RCC 7860 (cell line): ENCODE measurements around the gene TSPAN18.

Experiments used
- DNase-seq: peaks from one replicate; pipeline ENCODE4 v3.0.0-alpha.2; 2015; ENCODE audit warnings: low spot score
- FAIRE-seq: peaks from 2 replicates; lab custom pipeline; 2012; peaks lifted over from hg19 to GRCh38; lab: Jason Lieb, UNC

The TSPAN18 gene

DNA sequence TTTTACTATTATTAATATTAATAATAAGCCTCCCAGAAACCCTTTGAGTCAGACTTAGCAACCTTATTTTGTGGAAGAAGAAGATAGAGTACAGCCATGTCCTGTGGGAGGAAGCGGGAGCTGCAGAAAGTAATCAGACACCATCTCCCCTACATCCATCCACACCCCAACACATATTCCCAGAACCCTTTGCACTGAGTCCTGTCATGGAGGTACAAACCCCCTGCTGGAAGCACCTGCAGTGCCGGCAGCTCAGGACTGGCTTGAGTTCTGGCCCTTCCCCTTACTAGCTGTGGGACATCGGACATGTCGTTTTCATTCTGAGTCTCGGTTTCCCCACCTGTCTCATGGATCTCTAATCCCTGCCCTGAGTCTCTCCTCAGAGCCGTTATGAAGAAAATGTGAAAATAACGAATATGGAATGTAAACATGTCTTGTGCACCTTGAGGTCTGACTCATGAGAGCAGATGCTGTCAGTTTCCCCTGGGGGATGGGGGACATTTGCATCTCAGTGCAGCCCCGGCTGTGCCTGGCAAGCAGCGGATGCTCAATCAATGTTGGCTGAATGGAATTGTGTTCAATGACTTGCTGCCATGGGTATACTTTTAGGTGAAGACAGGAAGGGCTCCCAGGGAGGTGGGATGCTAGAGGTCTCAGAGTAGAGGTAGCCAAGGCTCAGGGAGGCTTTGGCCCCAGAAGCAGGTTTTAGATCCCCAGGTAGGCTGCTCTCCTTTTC, 178.5 kb downstream of the TSPAN18 start:
- FAIRE-seq: no peak

DNA sequence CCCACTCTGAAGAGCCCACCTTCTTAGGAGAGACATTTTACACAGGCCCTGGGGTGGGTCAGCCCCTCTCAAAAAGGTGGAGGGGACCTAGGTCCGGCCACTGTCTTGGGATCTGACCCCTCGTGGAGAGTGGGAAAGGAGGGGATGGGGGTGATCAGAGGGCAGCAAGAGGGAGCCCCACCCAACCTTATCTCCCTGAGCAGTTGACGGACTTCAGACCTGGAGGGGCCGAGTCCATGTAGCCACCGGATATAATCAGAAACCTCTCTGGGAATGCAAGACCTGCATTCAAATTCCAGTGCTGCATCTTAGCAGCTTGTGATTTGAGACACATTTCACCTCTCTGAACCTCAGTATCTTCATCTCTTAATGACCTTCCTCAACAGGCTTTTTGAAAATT, 179.9 kb downstream of the TSPAN18 start:
- FAIRE-seq (no peak), DNase-seq (no peak)

More for the DNA sequence above, 178.5 kb downstream of the TSPAN18 start:
- no peak for DNase-seq

DNA sequence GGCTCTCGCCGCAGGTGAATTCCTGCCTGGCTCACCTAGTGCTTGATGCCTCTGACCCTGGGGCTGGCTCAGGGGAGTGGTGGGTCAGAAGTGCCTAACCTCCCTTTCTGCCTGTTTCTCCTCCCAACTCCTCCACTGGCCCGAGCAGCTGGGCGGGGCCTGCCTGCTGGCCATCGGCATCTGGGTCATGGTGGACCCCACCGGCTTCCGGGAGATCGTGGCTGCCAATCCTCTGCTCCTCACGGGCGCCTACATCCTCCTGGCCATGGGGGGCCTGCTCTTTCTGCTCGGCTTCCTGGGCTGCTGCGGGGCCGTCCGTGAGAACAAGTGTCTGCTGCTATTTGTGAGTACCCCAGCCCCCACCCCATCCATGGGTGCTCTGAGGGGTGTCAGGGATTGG, 182.8 kb downstream of the TSPAN18 start:
- FAIRE-seq: no peak
- DNase-seq: no peak

DNA sequence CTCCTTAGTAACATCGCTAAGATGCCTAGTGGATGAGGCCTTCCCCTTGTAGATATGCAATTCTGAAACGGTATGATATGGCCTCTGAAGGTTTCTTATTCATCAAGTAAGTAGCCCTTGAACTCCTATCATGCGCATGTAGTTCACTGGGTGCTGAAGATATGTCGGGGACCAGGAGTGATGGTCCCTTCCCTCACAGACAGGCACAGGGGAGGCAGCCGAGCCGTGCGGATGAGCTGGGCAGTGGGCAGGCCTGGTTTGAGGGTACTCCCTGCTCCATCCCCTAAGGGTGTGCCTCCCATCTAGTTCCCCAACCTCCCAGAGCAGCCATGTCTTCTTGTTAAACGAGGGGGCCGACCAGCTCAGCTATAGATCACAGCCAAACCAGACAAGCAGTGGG, 183.8 kb downstream of the TSPAN18 start:
- no peak for FAIRE-seq
- DNase-seq: no peak

DNA sequence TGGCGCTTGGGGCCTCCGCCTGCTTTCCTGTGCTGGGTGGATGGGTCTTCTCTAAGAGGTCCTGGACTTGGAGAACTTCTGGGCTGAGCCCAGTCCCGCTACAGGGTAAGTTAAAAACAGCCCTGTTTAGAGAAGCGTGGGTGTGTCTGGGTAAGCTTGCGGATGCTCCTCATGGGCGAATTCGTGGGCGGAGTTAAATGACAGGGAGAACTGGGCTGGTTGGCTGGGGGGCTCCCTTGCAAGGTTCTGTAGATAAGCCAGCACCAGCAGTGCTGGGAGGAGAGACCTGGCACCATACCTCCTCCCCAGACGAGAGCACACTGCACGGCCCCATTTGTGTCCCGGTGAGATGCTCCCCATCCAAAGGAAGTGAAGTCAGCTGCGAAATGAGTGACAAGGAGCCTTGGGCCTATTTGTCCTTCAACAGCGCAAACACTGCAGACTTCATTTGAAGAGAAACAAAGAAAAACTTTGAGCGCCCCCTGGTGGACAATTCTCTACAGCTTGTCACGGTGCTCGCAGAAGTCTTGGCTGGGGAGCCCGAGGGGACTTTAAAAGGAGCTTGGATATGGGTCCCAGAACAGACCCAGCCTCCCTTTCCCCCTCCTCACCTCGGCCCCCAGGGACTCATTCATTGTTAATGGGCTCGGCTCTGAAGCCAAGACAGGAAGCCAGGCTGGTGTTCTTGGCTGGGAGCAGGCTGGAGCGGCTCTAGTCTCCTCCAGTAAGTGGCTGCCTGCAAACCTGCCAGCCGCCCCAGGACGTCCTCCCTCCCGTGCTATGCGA, 184.5 kb downstream of the TSPAN18 start:
- DNase-seq (peak; percentile 18), FAIRE-seq (no peak)

DNA sequence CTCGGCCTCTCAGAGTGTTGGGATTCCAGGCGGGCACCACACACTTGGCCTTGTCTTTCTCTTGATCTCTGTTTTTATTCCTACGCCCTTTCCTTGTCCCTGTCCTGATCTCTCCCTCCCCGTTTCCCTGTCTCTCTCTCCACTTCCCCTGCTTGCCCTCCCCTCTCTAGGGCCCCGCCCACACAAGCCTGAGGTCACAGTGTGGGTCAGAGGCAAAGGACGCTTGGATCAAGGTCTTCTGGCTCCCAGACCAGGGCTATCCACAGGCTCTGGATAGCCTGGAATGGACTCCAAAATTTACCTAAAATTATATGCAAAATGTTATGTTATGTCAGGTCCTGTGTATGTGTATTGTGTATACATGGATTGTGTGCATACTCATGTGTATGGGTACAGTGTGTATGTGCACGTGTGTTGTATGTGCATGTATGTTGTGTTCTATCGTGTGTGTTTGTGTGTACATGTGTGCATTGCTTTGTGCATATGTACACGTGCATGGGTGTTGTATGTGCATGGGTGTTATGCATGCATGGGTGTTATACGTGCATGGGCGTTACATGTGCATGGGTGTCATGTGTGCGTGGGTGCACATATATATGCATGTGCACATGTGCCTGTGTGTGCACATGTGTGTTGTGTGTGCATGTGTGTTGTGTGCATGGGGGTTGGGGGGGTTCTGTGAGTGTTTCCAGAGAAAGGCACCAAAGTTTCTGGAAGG, 185.7 kb downstream of the TSPAN18 start:
- DNase-seq: no peak
- no peak for FAIRE-seq

DNA sequence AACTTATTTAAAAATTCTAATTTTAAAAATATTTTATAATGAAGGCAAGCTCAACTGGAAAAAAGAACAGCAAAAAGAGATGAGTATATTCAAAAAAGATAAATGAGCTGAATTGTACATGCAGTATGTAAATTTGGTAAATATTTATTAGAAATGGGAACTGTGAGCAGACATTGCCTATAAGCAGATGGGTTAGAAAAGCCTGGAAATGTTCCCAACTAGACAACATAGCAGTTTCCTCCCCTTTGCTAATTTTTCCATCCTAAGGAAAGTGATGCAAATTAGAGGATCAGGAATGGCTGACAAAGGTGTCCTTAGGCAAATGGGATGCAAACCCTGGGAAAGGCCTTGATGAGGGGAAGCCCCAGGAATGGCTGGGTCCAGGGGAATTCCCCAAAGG, 186.7 kb downstream of the TSPAN18 start:
- FAIRE-seq (no peak), DNase-seq (no peak)

DNA sequence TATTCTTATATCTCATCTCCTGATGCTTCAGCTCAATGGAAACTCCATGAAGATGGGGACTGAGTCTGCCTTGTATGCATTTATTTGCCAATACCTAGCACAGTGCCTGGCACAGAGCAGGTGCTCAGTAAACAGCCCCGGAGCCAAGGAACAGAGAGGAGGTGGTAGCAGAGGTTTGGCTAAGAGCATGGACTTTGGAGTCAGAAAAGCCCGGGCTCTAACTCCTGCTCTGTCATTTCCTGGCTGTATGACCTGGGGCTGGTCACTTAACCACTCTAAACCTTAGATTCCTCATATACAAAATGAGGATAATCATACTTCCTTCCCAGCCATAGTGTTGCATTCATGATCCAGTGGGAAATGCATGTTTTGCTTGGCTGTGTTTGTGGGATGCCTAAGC, 187.3 kb downstream of the TSPAN18 start:
- DNase-seq: no peak
- no peak for FAIRE-seq

DNA sequence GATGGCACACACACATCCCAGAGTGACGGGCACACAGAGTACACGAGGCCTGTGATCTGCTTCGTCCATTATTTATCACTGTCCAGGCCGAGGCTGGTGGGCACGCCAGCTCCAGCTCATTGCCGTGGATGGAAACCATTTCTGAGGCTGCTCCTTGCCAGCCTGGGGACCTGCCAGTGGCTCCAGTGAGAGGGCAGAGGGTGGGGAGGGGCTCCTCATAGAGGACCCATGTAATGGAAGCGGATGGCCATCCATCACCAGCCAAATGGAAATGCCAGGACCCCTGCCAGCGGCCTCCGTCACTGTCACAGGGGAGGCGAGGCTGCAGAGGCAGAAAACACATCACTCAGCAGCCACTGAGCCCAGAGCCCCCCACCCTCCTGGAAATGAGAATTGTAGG, 188.2 kb downstream of the TSPAN18 start:
- DNase-seq (no peak), FAIRE-seq (no peak)

DNA sequence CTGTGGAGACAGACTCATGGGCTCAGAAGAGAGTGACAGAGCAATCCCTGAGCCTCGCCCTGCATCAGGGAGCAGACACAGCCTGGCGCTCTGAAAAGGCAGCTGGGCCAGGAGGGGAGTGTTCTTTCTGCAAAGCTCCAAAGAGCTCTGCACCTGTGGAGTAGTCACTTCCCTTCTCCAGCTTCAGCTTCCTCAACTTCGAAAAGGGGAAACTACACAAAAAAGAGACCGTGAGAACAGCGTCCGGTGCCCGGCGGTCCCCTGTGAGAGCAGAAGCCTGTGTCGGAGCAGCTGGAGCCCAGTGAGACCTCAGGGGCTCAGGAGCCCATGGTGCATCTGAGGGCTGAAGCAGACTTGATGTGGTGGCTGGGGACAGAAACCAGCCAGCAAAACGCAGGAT, 188.9 kb downstream of the TSPAN18 start:
- FAIRE-seq: no peak
- DNase-seq: no peak

DNA sequence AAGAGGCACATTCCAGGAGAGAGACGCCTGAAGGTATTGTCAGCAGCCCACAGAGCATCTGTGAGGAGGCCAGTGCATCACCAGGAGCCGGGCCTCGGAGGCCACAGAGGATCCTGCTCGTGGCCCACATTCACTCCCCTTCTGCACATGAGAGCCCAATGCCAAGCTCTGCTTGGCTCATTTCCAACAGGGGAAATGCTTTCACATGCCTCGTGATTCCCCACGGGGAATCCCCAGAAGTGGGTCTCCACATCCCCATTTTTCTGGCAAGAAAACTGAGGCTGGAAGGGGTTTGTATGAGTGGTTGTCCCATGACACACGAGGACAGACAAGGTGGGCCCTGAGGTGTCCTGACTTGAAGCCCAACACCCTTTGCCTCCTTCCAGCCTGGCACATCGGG, 189.6 kb downstream of the TSPAN18 start:
- no peak for FAIRE-seq
- no peak for DNase-seq

DNA sequence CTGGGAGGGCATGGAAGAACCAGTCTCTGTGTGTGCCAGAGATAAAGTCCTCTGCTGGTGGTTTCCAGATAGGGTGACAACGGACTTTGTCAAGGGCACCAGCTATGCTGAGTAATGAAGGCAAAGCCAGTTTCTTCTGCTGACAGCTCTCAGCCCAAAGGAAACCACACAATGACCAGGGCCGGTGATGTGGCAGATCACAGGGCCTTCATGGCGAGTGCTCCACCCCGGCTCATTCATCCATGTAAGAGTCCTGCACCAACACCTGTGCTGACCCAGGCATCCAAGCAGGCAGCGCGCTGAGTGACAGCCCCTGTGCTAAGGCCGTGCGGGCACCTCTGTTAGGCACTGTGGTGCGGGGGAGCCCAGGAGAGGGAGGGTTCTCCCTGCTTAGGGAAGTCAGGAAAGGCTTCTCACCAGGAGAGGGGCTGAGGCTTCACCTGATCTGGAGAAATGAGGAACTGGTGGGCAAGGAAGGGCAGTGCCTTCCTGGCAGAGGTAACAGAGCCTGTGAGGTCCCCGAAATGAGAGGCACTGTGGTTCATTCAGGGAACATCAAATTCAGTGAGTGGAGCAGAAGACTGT, 190.1 kb downstream of the TSPAN18 start:
- peak; percentile 36 for DNase-seq

DNA sequence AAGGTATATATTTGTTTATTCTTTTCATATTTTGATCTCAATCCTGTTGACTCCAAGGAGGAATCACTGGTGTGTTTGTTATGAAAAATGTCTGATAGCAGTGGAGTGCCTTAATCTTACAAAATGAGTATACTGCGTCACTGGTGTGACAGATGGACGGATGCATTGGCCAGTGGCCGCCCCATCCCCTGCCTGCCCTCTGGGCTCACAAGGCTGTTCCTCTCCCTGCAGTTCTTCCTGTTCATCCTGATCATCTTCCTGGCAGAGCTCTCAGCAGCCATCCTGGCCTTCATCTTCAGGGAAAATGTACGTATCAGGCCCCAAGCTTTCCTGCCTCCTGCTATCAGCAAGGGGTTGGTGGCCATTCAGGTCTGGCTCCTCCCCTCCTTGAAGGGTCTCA, 191.0 kb downstream of the TSPAN18 start:
- FAIRE-seq (no peak), DNase-seq (no peak)

More for the DNA sequence above, 190.1 kb downstream of the TSPAN18 start:
- no peak for FAIRE-seq

DNA sequence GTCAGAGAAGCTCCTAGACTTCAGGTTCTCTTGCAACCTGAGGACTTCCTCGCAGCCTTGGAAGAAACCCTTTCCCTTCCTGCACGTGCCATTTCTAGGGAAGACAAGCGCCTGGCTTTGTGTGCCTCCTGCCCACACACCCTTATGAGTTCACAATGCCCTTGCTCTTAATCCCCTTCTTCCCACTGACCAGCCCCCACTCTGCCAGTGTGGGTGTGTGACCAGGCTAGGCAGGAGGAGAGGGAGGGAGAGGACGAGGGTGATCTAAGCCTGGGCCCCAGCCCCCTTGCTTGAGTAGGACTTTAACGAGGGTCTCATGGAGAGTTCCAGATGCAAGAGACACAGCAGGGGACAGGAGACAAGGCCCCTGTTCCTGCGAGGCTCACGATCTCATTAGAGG, 193.7 kb downstream of the TSPAN18 start:
- FAIRE-seq: no peak

DNA sequence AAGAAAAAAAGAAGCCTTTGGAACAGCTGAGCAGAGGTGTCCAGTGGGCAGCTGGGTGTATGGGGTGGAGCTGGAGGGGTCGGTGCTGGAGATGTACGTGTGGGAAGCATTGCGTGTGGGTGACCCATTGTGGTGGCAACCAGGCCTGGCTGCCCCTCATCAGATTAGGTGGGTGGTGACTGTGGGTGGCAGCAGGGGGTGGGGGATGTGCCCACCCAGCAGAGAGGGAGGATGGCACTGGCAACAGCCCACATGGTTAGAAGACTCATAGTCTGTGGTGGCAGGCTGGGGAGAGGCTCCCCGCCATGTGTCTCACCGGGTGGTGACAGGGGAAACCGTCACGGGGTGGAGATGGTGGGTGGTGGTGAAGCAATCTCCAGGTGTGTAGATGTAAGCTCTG, 196.4 kb downstream of the TSPAN18 start:
- no peak for FAIRE-seq
- DNase-seq: no peak

More for the DNA sequence above, 193.7 kb downstream of the TSPAN18 start:
- DNase-seq: no peak

DNA sequence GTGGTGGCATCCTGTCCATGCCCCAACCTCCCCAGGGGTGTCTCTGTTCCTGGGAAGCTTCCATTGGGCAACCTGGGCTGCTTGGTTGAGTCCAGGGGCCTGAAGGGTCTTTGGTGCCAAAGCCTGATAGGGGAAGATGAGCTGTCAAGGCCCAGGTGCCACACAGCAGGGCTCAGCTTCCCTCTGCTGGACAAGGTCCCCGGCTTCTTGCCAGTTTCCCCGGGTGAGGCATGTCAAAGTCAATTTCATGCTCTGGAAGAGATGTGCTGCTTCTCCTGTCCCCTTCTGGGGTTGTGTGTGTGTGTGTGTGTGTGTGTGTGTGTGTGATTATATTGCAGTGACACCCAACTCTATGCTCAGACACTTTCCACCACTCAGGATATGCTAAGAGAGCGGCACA, 197.0 kb downstream of the TSPAN18 start:
- DNase-seq: no peak
- FAIRE-seq: no peak

DNA sequence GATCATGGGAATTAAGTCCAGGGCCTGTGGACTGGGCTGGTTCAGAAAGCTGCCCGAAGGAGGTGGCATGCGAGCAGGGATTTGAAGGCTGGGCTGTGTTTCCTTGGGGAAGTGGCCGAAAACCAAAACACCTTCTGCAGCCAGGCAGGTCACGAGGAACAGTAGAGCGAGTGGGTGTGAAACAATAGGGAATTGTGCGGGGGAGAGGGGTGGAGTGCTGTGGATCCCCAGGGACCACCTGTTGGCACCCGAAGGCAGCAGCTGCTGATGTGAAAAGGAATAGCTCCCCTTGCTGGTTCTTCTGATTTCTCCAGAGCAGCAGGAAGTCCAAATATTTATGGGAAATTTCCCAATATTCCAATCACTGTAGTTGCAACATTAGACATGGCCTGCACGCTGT, 199.3 kb downstream of the TSPAN18 start:
- FAIRE-seq: no peak

DNA sequence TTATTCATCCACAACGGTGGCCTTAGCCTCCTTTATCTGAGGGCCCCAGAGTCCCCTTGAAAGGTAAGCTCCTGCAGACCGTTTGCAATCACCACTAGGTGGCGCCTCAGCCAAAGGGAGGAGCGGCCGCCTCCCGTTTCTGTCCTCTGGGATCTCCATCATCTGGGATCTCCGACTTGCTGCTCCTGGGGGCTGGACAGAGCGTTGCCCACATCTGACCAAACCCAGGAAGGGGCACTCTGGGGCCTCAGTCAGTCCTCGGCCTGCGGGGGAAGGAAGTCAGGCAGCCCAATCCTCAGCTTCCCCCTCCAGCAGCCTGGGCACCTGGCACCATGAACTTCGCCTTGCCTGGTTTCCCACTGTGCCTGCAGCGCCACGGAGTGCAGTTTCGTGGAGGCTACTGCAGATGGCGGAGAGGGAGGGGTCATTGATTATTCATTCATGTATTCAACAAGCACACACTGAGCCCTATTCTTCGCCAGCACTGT, 200.5 kb downstream of the TSPAN18 start:
- FAIRE-seq (no peak), DNase-seq (peak; percentile 37)

More for the DNA sequence above, 199.3 kb downstream of the TSPAN18 start:
- no peak for DNase-seq

DNA sequence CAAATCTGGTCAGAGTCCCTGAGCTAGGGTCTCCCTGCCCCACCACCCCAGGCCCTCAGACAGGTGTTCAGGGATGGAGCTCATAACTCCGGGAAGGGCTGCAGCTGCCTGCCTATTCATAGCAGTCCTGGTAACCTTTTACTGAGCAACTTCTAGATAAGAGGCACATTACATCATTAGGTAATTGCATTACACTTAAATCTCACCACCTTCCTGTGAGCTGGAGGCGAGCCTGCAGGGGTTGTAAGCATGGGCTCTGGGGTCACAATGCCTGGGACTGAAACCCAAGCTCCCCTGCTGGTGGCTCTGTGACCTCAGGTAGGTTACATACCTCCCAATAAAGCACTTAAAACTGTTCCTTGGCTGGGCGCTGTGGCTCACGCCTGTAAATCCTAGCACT, 201.4 kb downstream of the TSPAN18 start:
- FAIRE-seq: no peak
- DNase-seq: no peak

DNA sequence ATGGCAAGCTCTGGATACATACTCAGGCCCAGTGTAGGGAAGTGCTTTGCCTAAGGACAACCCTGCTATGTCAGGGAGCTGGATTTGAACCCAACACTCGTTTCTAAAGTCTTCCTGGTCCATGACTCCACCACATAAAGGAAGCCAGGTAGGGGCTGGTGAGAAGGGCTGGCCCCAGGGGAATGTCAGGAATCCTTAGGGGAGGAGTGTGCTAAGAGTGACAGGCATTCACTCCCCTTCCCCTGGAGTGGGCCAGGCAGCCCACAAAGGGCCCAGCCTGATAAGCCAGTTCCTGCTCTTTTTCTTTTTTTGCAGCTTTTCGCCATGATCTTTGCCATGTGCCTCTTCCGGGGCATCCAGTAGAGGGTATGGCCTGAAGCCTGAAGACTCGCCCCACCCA, 202.1 kb downstream of the TSPAN18 start:
- DNase-seq (no peak), FAIRE-seq (no peak)
